Thoracic aorta (tissue), 2 donors: Measurements from ENCODE around the gene CD163L1. TPM values are rescaled to one million over a fixed set of nuclear protein-coding genes. Genes with fewer than 3 reads are reported as not detected.
"Not testable (repeated sequence)": the region's sequence is repeated elsewhere in the genome, so short reads cannot be mapped to it uniquely, and the experiment has no call there.

Experiments used
- ATAC-seq: fragments of 150-250 bp; one replicate; pipeline ENCODE4 v1.8.0; 2017; ENCODE audit warnings: low read depth; ENCODE audit not compliant: insufficient number of reproducible peaks, low FRiP score
- DNase-seq: peaks from one replicate; pipeline ENCODE4 v3.0.0-alpha.2; 2020; ENCODE audit warnings: low spot score
- H3K27ac ChIP-seq, 2 donors: fragments of 200-600 bp; sonication (generic); 1 replicate in 1 of 2; 2 replicates in 1 of 2; pipeline ENCODE4 v1.5.1; 2016; ENCODE audit warnings: mild to moderate bottlenecking in 2 of 2, moderate library complexity in 2 of 2
- H3K27me3 ChIP-seq: fragments of 200-600 bp; sonication (generic); replicated peaks from 2 replicates; pipeline ENCODE4 v1.6.0; 2016; ENCODE audit warnings: mild to moderate bottlenecking; ENCODE audit not compliant: insufficient read depth
- H3K36me3 ChIP-seq: fragments of 200-600 bp; sonication (generic); one replicate; pipeline ENCODE4 v1.5.1; 2016
- H3K4me1 ChIP-seq, 2 donors: fragments of 200-600 bp; sonication (generic); 1 replicate in 1 of 2; 2 replicates in 1 of 2; pipeline versions ENCODE4 v1.5.1 to v1.6.0; 2016; ENCODE audit warnings: low read depth in 2 of 2, mild to moderate bottlenecking in 1 of 2; ENCODE audit not compliant: control insufficient read depth in 1 of 2
- H3K4me3 ChIP-seq: fragments of 200-600 bp; sonication (generic); 2 replicates; pipeline ENCODE4 v1.5.1; 2016; ENCODE audit warnings: mild to moderate bottlenecking
- H3K9me3 ChIP-seq: fragments of 200-600 bp; sonication (generic); 2 replicates; pipeline ENCODE4 v1.5.1; 2016
- total RNA-seq, 2 donors: library from RNA; depleted of rRNA; stranded (reverse); fragments of >200 nt; gene quantifications; one replicate each; pipeline versions ENCODE4 v1.1.0 to v1.2.3, GENCODE V29; 2016
- TF ChIP-seq, protein P1 (sequence below): fragments of 200-600 bp; sonication (generic); IDR thresholded peaks from one replicate; pipeline ENCODE4 v1.5.1; 2019; ENCODE audit warnings: antibody characterized with exemption

The CD163L1 gene
- total RNA-seq, 2 donors from 2014 or later = 1.6 to 2.5 TPM

- Histone ChIP-seq H3K27me3 (no peaks in the 10 kb centered on the region), H3K27ac (no peak overlapping the region), H3K4me1 (no peaks in the 10 kb centered on the region), H3K36me3 (no peaks in the 10 kb centered on the region), H3K4me3 (no peak overlapping the region), H3K9me3 (no peaks in the 10 kb centered on the region)
- no peak for ATAC-seq
- TF ChIP-seq, protein P1, sequence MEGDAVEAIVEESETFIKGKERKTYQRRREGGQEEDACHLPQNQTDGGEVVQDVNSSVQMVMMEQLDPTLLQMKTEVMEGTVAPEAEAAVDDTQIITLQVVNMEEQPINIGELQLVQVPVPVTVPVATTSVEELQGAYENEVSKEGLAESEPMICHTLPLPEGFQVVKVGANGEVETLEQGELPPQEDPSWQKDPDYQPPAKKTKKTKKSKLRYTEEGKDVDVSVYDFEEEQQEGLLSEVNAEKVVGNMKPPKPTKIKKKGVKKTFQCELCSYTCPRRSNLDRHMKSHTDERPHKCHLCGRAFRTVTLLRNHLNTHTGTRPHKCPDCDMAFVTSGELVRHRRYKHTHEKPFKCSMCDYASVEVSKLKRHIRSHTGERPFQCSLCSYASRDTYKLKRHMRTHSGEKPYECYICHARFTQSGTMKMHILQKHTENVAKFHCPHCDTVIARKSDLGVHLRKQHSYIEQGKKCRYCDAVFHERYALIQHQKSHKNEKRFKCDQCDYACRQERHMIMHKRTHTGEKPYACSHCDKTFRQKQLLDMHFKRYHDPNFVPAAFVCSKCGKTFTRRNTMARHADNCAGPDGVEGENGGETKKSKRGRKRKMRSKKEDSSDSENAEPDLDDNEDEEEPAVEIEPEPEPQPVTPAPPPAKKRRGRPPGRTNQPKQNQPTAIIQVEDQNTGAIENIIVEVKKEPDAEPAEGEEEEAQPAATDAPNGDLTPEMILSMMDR = no peak
- DNase-seq = no peak
These were observed 6.7 kb upstream of the CD163L1 start for GRCh38 chr12:7450667-7451066.

DNA sequence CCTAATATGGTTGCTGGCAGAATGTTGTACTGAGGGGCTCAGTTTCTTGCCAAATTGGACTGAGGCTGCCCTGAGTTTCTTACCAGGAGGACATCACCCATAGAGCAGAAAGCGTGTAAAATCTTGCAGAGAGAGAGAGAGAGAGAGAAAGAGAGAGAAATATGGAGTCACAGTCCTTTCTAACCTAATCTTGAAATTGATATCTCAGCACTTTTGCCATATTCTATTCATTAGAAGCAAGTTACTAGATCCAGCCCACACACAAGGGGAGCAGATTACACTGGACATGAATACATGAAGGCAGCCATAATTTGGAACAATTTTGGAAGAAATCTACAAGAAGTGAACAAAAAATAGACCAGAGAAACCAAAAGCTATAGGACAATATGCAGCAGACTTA, 4.1 kb upstream of the CD163L1 start:
- H3K36me3 ChIP-seq = no peaks in the 10 kb centered on the region
- no peak for ATAC-seq

DNA sequence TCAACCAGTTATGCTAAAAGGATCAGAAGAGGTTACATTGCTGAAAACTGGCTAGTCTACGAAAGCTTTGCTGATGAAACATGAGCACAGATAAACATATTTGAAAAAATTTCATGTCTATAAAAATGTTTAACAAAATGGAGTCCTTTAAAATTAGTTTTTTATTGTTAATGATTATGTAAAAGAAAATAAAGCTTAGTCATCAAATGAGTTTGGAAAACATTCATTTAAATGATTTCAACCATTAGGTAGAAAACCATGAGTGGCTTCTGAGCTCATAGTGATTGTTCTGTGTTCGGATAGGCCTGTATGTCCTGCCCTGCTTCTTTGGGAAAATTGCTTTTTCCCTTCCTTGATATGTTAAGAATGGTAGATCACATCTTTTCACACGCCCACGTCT, 584 bp upstream of the CD163L1 start:
- H3K27ac ChIP-seq = no peak overlapping the region
- TF ChIP-seq, protein P1 = no peak
- ATAC-seq = no peak
- no peak overlapping the region for H3K4me3 ChIP-seq
- H3K36me3 ChIP-seq = no peaks in the 10 kb centered on the region
- no peaks in the 10 kb centered on the region for H3K4me1 ChIP-seq
- DNase-seq = no peak
- H3K27me3 ChIP-seq = no peaks in the 10 kb centered on the region
- no peaks in the 10 kb centered on the region for H3K9me3 ChIP-seq

More for the DNA sequence above, 4.1 kb upstream of the CD163L1 start:
- no peak overlapping the region for H3K27ac ChIP-seq
- TF ChIP-seq, protein P1 = no peak
- H3K4me3 ChIP-seq = no peak overlapping the region
- no peaks in the 10 kb centered on the region for H3K27me3 ChIP-seq
- H3K9me3 ChIP-seq = no peaks in the 10 kb centered on the region
- DNase-seq = no peak
- H3K4me1 ChIP-seq = no peaks in the 10 kb centered on the region

DNA sequence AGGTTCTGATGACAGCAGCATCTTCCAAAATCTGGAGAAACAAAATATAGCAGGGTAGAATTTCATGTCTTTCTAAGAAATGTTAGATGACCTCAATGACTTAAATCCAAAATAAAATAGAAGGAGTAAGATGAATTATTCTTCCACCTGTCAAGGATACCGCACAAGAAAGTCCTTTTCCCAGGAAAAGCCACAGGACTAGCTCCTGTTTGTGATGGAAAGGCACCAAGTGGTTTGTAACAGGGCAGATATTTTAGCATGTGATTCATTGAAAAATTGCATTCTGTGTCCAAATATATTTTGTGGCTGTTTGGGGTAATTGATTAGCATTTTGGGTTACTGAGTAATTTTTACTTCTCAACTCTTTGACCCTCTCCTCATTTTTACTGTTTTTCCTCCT, 2.7 kb downstream of the CD163L1 start:
- Histone ChIP-seq H3K4me3 (no peak overlapping the region), H3K27me3 (no peaks in the 10 kb centered on the region), H3K9me3 (no peaks in the 10 kb centered on the region), H3K27ac (no peak overlapping the region), H3K36me3 (no peaks in the 10 kb centered on the region), H3K4me1 (no peaks in the 10 kb centered on the region)
- DNase-seq = no peak
- ATAC-seq = no peak
- TF ChIP-seq, protein P1 = no peak

- DNase-seq (no peak), ATAC-seq (no peak)
- Histone ChIP-seq H3K9me3 (no peaks in the 10 kb centered on the region), H3K36me3 (no peaks in the 10 kb centered on the region), H3K4me3 (peak overlapping the region; percentile 56), H3K27me3 (no peaks in the 10 kb centered on the region), H3K4me1 (no peaks in the 10 kb centered on the region), H3K27ac (no peak overlapping the region)
- TF ChIP-seq, protein P1 = no peak
These were observed 4.1 kb downstream of the CD163L1 start for GRCh38 chr12:7439579-7440505.

- not testable (repeated sequence) for H3K9me3 ChIP-seq, H3K36me3 ChIP-seq, H3K4me1 ChIP-seq, H3K27ac ChIP-seq, ATAC-seq, H3K4me3 ChIP-seq, DNase-seq, H3K27me3 ChIP-seq
These were observed 5.5 kb downstream of the CD163L1 start for GRCh38 chr12:7438291-7438995.

DNA sequence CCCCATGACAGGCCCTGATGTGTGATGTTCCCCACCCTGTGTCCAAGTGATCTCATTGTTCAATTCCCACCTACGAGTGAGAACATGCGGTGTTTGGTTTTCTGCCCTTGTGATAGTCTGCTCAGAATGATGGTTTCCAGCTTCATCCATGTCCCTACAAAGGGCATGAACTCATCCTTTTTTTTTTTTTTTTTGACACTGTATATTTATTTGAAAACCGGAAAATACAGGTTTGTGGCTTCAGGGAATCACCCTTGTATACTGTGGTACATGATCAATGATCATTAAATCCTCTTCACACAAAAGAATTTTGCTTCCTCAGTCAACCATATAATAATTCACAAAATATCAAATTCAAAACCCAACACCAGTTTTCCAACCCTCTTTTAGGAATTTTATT, 6.5 kb downstream of the CD163L1 start:
- not testable (repeated sequence) for H3K4me1 ChIP-seq, H3K9me3 ChIP-seq, H3K27ac ChIP-seq, DNase-seq, H3K27me3 ChIP-seq, ATAC-seq, H3K4me3 ChIP-seq, H3K36me3 ChIP-seq
